Trophoblast cell (in vitro differentiated cells and primary cell): ENCODE results near the gene TRAPPC5.
A peak's percentile ranks its signal among the peaks of the same experiment; 100 is the strongest.

Source experiments
- DNase-seq, 2 donors: peaks; one replicate each; pipeline ENCODE4 v3.0.0-alpha.2; 2016
- H2AFZ ChIP-seq: 2 replicates; pipeline ENCODE4 v1.6.1; 2013; ENCODE audit warnings: low read length, moderate library complexity, mild to moderate bottlenecking; ENCODE audit not compliant: insufficient read depth, poor library complexity
- H2AK5ac ChIP-seq: 2 replicates; pipeline ENCODE4 v1.6.1; 2013; ENCODE audit warnings: mild to moderate bottlenecking, low read length
- H2BK120ac ChIP-seq: 2 replicates; pipeline ENCODE4 v1.6.1; 2013; ENCODE audit warnings: low read length, mild to moderate bottlenecking, moderate library complexity; ENCODE audit not compliant: insufficient read depth, poor library complexity
- H2BK12ac ChIP-seq: 2 replicates; pipeline ENCODE4 v1.6.1; 2013; ENCODE audit warnings: mild to moderate bottlenecking, low read length, moderate library complexity
- H2BK5ac ChIP-seq: 2 replicates; pipeline ENCODE4 v1.6.1; 2013; ENCODE audit warnings: low read length, low read depth, moderate library complexity, mild to moderate bottlenecking; ENCODE audit not compliant: poor library complexity
- H3K14ac ChIP-seq: 2 replicates; pipeline ENCODE4 v1.6.1; 2013; ENCODE audit warnings: mild to moderate bottlenecking, low read length
- H3K18ac ChIP-seq: 2 replicates; pipeline ENCODE4 v1.6.1; 2013; ENCODE audit warnings: mild to moderate bottlenecking, low read length
- H3K23ac ChIP-seq: 2 replicates; pipeline ENCODE4 v1.6.1; 2013; ENCODE audit warnings: low read length
- H3K27ac ChIP-seq: 2 replicates; pipeline ENCODE4 v1.5.1; 2013; ENCODE audit warnings: low read depth, mild to moderate bottlenecking, inconsistent platforms, low read length, moderate library complexity
- H3K27me3 ChIP-seq: 2 replicates; pipeline ENCODE4 v1.6.1; 2013; ENCODE audit warnings: inconsistent platforms, mild to moderate bottlenecking, low read length, moderate library complexity; ENCODE audit not compliant: insufficient read depth
- H3K36me3 ChIP-seq, 2 experiments: 1 replicate in 1 of 2; 2 replicates in 1 of 2; pipeline ENCODE4 v1.6.1; 2013; ENCODE audit warnings: low read length in 2 of 2, mild to moderate bottlenecking in 2 of 2, moderate library complexity in 1 of 2; ENCODE audit not compliant: insufficient read depth in 2 of 2, control insufficient read depth in 1 of 2
- H3K4ac ChIP-seq: 2 replicates; pipeline ENCODE4 v1.6.1; 2013; ENCODE audit warnings: low read depth, mild to moderate bottlenecking, low read length, moderate library complexity
- H3K4me1 ChIP-seq, 2 experiments: 1 replicate in 1 of 2; 2 replicates in 1 of 2; pipeline ENCODE4 v1.6.1; 2013; ENCODE audit warnings: low read length in 2 of 2, mild to moderate bottlenecking in 2 of 2, moderate library complexity in 1 of 2; ENCODE audit not compliant: insufficient read depth in 2 of 2, control insufficient read depth in 1 of 2
- H3K4me2 ChIP-seq: 2 replicates; pipeline ENCODE4 v1.6.1; 2013; ENCODE audit warnings: inconsistent platforms, mild to moderate bottlenecking, low read length, moderate library complexity
- H3K4me3 ChIP-seq: 2 replicates; pipeline ENCODE4 v1.5.1; 2013; ENCODE audit warnings: mild to moderate bottlenecking, low read depth, low read length, inconsistent platforms
- H3K79me1 ChIP-seq: one replicate; pipeline ENCODE4 v1.6.1; 2013; ENCODE audit warnings: low read length
- H3K79me2 ChIP-seq: 2 replicates; pipeline ENCODE4 v1.6.1; 2013; ENCODE audit warnings: low read length, mild to moderate bottlenecking; ENCODE audit not compliant: control insufficient read depth, insufficient read depth, poor library complexity
- H3K9ac ChIP-seq: 2 replicates; pipeline ENCODE4 v1.6.1; 2013; ENCODE audit warnings: mild to moderate bottlenecking, low read length
- H3K9me3 ChIP-seq: 2 replicates; pipeline ENCODE4 v1.6.1; 2013; ENCODE audit warnings: low read depth, mild to moderate bottlenecking, control low read depth, inconsistent platforms, low read length; ENCODE audit not compliant: insufficient read depth
- H4K12ac ChIP-seq: 2 replicates; pipeline ENCODE4 v1.6.1; 2013; ENCODE audit warnings: low read depth, mild to moderate bottlenecking, low read length, moderate library complexity
- H4K8ac ChIP-seq: 2 replicates; pipeline ENCODE4 v1.6.1; 2013; ENCODE audit warnings: low read depth, mild to moderate bottlenecking, low read length, moderate library complexity
- H4K91ac ChIP-seq: one replicate; pipeline ENCODE4 v1.6.1; 2013; ENCODE audit warnings: low read depth, mild to moderate bottlenecking, low read length, moderate library complexity
- WGBS: extraction: QIAGEN DNeasy Blood & Tissue Kit; methylation state at CpG from one replicate; pipeline ENCODE4 v1.1.7; 2013; ENCODE audit warnings: missing lambda C conversion rate; ENCODE audit not compliant: insufficient read length, insufficient coverage; ENCODE audit errors: extremely low coverage; 5-methylcytosine and 5-hydroxymethylcytosine counted together

The TRAPPC5 gene

DNA sequence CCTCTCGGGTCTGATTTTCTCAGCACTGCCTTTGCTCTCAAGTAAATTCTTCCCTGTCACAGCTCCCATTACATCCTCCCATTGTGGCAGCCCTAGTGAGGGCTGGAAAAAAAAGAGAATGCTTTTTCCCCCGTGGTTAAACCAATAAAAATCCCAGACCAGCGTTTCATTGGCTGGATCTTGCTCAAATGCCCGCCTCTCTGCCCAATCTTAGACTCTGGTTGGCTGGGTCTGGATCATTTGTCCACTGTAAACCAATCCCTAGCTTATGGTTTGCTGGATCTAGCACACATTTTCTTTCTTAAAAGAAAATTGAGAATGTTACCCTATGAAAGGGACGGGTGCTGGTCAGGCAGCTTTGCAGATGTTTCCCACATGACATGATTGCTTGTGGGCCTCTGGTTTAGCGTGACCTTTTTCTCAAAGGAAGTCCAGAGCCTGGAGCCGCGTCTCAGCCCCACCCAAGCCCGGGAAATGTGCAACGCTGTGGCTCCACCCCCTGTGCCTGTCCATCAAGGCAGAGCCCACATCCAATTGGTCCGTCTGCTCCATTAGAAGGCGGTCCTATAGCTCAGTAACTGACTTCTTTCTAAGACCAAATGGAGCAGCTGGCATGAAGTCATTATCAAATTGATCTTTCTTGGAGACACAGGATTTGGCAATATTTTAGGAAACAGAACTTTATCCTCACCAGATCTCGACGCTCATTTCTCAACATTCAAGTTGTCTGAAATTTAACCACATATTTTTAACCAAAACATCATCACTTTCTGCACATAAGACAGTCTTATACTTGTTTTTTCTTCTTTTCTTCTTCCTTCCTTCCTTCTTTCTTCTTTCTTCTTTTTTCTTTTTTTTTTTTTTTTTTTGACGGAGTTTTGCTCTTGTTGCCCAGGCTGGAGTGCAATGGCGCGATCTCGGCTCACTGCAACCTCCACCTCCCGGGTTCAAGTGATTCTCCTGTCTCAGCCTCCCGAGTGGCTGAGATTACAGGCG lies 6.3 kb upstream of the TRAPPC5 start:
- Histone ChIP-seq H2AK5ac (no peak overlapping the region), H3K36me3 (no peaks in the 10 kb centered on the region), H3K9me3 (peaks cover 11% of the 10 kb centered on the region), H3K4me3 (no peak overlapping the region), H3K4me2 (no peak overlapping the region), H3K79me1 (no peaks in the 10 kb centered on the region), H3K9ac (no peak overlapping the region), H4K91ac (no peak overlapping the region), H3K4me1 (no peaks in the 10 kb centered on the region), H2BK12ac (no peak overlapping the region), H2AFZ (no peak overlapping the region), H3K27ac (no peak overlapping the region), H3K14ac (no peak overlapping the region), H2BK120ac (no peak overlapping the region), H3K18ac (no peak overlapping the region), H2BK5ac (no peak overlapping the region), H4K12ac (no peak overlapping the region), H4K8ac (no peak overlapping the region), H3K4ac (no peak overlapping the region), H3K79me2 (no peaks in the 10 kb centered on the region), H3K23ac (no peak overlapping the region), H3K27me3 (peaks cover 6% of the 10 kb centered on the region)
- WGBS: 100% methylated on average over 2 of the region's 21 CpGs
- peak; percentile 81 to 93 for DNase-seq

DNA sequence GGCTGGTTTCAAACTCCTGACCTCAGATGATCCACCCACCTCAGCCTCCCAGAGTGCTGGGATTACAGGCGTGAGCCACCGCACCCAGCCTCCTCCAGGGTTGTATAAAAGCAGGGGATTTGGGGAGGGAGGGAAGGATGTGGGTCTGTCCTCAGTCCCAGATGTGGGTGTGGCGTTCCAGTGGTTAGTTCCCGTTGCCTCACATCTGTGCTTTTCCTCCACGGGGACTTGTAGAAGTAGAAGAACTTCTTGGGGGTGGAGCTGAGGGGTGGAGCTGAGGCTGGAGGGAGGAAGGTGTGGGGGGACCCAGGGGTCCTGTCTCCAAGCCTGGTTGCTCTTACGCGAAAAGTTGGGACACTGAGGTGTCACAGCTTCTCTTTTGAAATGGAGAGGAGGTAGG lies 4.3 kb upstream of the TRAPPC5 start:
- Histone ChIP-seq H3K27ac (no peak overlapping the region), H2AFZ (no peak overlapping the region), H3K9me3 (peaks cover 6% of the 10 kb centered on the region), H3K27me3 (no peaks in the 10 kb centered on the region), H2AK5ac (no peak overlapping the region), H3K4ac (no peak overlapping the region), H3K36me3 (no peaks in the 10 kb centered on the region), H3K4me3 (no peak overlapping the region), H3K23ac (no peak overlapping the region), H2BK5ac (no peak overlapping the region), H3K4me2 (no peak overlapping the region), H3K14ac (no peak overlapping the region), H4K12ac (no peak overlapping the region), H3K9ac (no peak overlapping the region), H2BK120ac (no peak overlapping the region), H2BK12ac (no peak overlapping the region), H3K4me1 (peaks cover 2 to 4% of the 10 kb centered on the region in 2 experiments), H3K79me2 (peaks cover 4% of the 10 kb centered on the region), H4K8ac (no peak overlapping the region), H3K18ac (no peak overlapping the region), H3K79me1 (peaks cover 4% of the 10 kb centered on the region), H4K91ac (no peak overlapping the region)
- peak in 1 of 2 donors; percentile 23 for DNase-seq
- WGBS: no CpG with 5 or more reads among the region's 7 CpGs

DNA sequence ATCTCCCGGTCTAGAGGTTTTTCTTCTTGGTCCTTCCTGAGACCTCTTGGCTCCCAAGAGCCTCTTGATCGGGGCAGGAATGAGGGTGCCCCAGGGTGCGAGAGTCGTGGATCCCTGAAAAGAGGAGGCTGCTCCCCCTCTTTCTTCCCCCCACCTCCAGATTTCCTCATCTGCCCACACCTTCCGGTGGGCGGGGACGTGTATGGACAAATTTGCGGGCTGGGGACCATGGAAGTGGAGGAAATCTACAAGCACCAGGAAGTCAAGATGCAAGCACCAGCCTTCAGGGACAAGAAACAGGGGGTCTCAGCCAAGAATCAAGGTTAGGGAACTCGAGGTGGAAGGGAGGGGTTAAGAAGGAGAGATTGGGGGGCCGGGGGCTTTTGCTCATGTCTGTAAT lies 3.8 kb upstream of the TRAPPC5 start, which contains the start of gene MCEMP1:
MCEMP1 (plus strand) TSS at position 237 of the 400 bp plus-strand sequence; CDS start at position 268, 31 bp downstream.
- H3K79me2 ChIP-seq: peaks cover 4% of the 10 kb centered on the region
- H4K91ac ChIP-seq: no peak within 1 kb of the TSS
- peaks cover 5% of the 10 kb centered on the region for H3K9me3 ChIP-seq
- H3K4me1 ChIP-seq: peaks cover 2 to 9% of the 10 kb centered on the region in 2 experiments
- no peak within 1 kb of the TSS for H3K4ac ChIP-seq
- peaks cover 4% of the 10 kb centered on the region for H3K79me1 ChIP-seq
- H3K9ac ChIP-seq: no peak within 1 kb of the TSS
- no peak within 1 kb of the TSS for H4K8ac ChIP-seq
- H2BK5ac ChIP-seq: no peak within 1 kb of the TSS
- no peak within 1 kb of the TSS for H3K23ac ChIP-seq
- H2AFZ ChIP-seq: no peak within 1 kb of the TSS
- no peaks in the 10 kb centered on the region for H3K36me3 ChIP-seq
- H2BK120ac ChIP-seq: no peak within 1 kb of the TSS
- H4K12ac ChIP-seq: no peak within 1 kb of the TSS
- no peak within 1 kb of the TSS for H3K18ac ChIP-seq
- no peak for DNase-seq
- no CpG with 5 or more reads among the region's 10 CpGs for WGBS
- no peak within 1 kb of the TSS for H2BK12ac ChIP-seq
- H3K27me3 ChIP-seq: no peaks in the 10 kb centered on the region
- H3K27ac ChIP-seq: no peak within 1 kb of the TSS
- H3K4me3 ChIP-seq: no peak within 1 kb of the TSS
- no peak within 1 kb of the TSS for H2AK5ac ChIP-seq
- H3K4me2 ChIP-seq: no peak within 1 kb of the TSS
- no peak within 1 kb of the TSS for H3K14ac ChIP-seq

DNA sequence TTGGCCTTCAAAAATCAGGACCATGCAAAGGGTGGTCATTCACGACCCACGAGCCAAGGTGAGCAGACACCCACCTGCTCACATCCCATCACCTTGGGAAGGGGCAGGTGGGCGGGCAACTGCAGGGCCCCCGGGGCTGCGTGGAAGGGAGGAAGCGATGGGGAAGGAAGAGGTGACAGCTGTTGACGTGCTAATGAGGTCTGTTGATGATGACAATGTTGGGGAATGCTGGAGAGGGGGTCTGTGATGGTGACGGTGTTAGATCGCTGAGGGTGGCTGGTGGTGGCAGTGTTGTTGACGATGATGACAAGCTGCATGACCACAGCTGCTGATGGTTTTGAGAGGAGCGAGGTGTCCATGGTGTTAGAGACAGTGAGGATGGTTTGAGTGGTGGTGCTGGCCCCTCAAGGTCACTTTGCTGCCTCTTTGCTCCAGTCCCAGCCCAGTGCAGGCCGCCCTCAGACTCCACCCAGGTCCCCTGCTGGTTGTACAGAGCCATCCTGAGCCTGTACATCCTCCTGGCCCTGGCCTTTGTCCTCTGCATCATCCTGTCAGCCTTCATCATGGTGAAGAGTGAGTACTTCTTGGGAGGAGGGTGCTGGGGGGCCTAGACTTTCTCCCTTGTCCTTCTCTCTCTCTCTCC lies 2.8 kb upstream of the TRAPPC5 start:
- no peak overlapping the region for H4K12ac ChIP-seq
- no peak overlapping the region for H2BK120ac ChIP-seq
- no peak overlapping the region for H2AFZ ChIP-seq
- no peak for DNase-seq
- no peak overlapping the region for H4K91ac ChIP-seq
- H3K4me1 ChIP-seq: peaks cover 2 to 11% of the 10 kb centered on the region in 2 experiments
- peaks cover 8% of the 10 kb centered on the region for H3K9me3 ChIP-seq
- no peak overlapping the region for H3K14ac ChIP-seq
- H3K4ac ChIP-seq: no peak overlapping the region
- H3K18ac ChIP-seq: no peak overlapping the region
- WGBS: no CpG with 5 or more reads among the region's 12 CpGs
- peaks cover 4% of the 10 kb centered on the region for H3K79me2 ChIP-seq
- no peak overlapping the region for H3K23ac ChIP-seq
- no peak overlapping the region for H2AK5ac ChIP-seq
- H3K79me1 ChIP-seq: peaks cover 4% of the 10 kb centered on the region
- H3K9ac ChIP-seq: no peak overlapping the region
- peaks cover 8% of the 10 kb centered on the region in 2 experiments for H3K36me3 ChIP-seq
- no peaks in the 10 kb centered on the region for H3K27me3 ChIP-seq
- H2BK12ac ChIP-seq: no peak overlapping the region
- no peak overlapping the region for H4K8ac ChIP-seq
- no peak overlapping the region for H3K27ac ChIP-seq
- no peak overlapping the region for H3K4me2 ChIP-seq
- no peak overlapping the region for H3K4me3 ChIP-seq
- no peak overlapping the region for H2BK5ac ChIP-seq
